Measurements from ENCODE around the gene ILDR1.

ILDR1 gene

GRCh38 chr3:122010506-122010905, 11.5 kb downstream of the ILDR1 start:
- H3K79me2 ChIP-seq (ENCODE audit: low read length): peaks cover 5% of the 10 kb centered on the region; the same call in 1 of the 2 replicates
- no peaks in the 10 kb centered on the region for H3K9me2 ChIP-seq (replicated peaks; ENCODE audit: insufficient read depth, low read length)
- no peak overlapping the region for H2AFZ ChIP-seq (ENCODE audit: low read length)
- no peak overlapping the region for H3K4me2 ChIP-seq (ENCODE audit: low read depth, low read length)
- H3K9me3 ChIP-seq (replicated peaks; ENCODE audit: insufficient read depth, low read length): no peaks in the 10 kb centered on the region
- DNase-seq: no peak
- H3F3A ChIP-seq (ENCODE audit: insufficient read depth, low read length): no peaks in the 10 kb centered on the region
- H3K27me3 ChIP-seq (replicated peaks; ENCODE audit: insufficient read depth, low read length): no peaks in the 10 kb centered on the region
- no peak overlapping the region for H3K9ac ChIP-seq (ENCODE audit: low read length)
- TF ChIP-seq CTCF (IDR thresholded peaks at IDR 0.05; ENCODE audit: low read length): no peak
- no peak for TF ChIP-seq EZH2 (optimal IDR thresholded peaks at IDR 0.05; ENCODE audit: low read depth, low read length)
- no peak for TF ChIP-seq EZH2phosphoT487 (IDR thresholded peaks at IDR 0.05; ENCODE audit: low read length)
- H3K4me3 ChIP-seq (ENCODE audit: low read length): no peak overlapping the region
- no peaks in the 10 kb centered on the region for H4K20me1 ChIP-seq (ENCODE audit: insufficient read depth, low read length)
- H3K27ac ChIP-seq (ENCODE audit: low read length): no peak overlapping the region
- peaks cover 24% of the 10 kb centered on the region for H3K4me1 ChIP-seq (ENCODE audit: low read length)
- H3K36me3 ChIP-seq (replicated peaks; ENCODE audit: insufficient read depth, low read length): no peaks in the 10 kb centered on the region

- Histone ChIP-seq H3K9me2 (replicated peaks; ENCODE audit: insufficient read depth, low read length) (no peaks in the 10 kb centered on the region), H3K9ac (ENCODE audit: low read length) (no peak overlapping the region), H3K4me3 (ENCODE audit: low read length) (no peak overlapping the region), H2AFZ (ENCODE audit: low read length) (no peak overlapping the region), H3K36me3 (replicated peaks; ENCODE audit: insufficient read depth, low read length) (no peaks in the 10 kb centered on the region), H3K4me1 (ENCODE audit: low read length) (peaks cover 38% of the 10 kb centered on the region), H3F3A (ENCODE audit: insufficient read depth, low read length) (peaks cover 16% of the 10 kb centered on the region), H3K79me2 (ENCODE audit: low read length) (no peaks in the 10 kb centered on the region), H4K20me1 (ENCODE audit: insufficient read depth, low read length) (no peaks in the 10 kb centered on the region), H3K9me3 (replicated peaks; ENCODE audit: insufficient read depth, low read length) (no peaks in the 10 kb centered on the region), H3K27ac (ENCODE audit: low read length) (no peak overlapping the region), H3K27me3 (replicated peaks; ENCODE audit: insufficient read depth, low read length) (no peaks in the 10 kb centered on the region), H3K4me2 (ENCODE audit: low read depth, low read length) (no peak overlapping the region)
- no peak for TF ChIP-seq EZH2phosphoT487 (IDR thresholded peaks at IDR 0.05; ENCODE audit: low read length)
- no peak for TF ChIP-seq EZH2 (optimal IDR thresholded peaks at IDR 0.05; ENCODE audit: low read depth, low read length)
- TF ChIP-seq CTCF (IDR thresholded peaks at IDR 0.05; ENCODE audit: low read length): no peak
- DNase-seq: no peak
Measured at GRCh38 chr3:122008166-122008565, 13.9 kb downstream of the ILDR1 start.

GRCh38 chr3:122006267-122006666, 15.8 kb downstream of the ILDR1 start:
- no peaks in the 10 kb centered on the region for H3K9me2 ChIP-seq (replicated peaks; ENCODE audit: insufficient read depth, low read length)
- H3K4me1 ChIP-seq (ENCODE audit: low read length): peaks cover 36% of the 10 kb centered on the region
- H3F3A ChIP-seq (ENCODE audit: insufficient read depth, low read length): peaks cover 21% of the 10 kb centered on the region
- H3K27me3 ChIP-seq (replicated peaks; ENCODE audit: insufficient read depth, low read length): no peaks in the 10 kb centered on the region
- no peak for TF ChIP-seq CTCF (IDR thresholded peaks at IDR 0.05; ENCODE audit: low read length)
- TF ChIP-seq EZH2phosphoT487 (IDR thresholded peaks at IDR 0.05; ENCODE audit: low read length): no peak
- no peak for TF ChIP-seq EZH2 (optimal IDR thresholded peaks at IDR 0.05; ENCODE audit: low read depth, low read length)
- no peak overlapping the region for H3K27ac ChIP-seq (ENCODE audit: low read length)
- no peaks in the 10 kb centered on the region for H4K20me1 ChIP-seq (ENCODE audit: insufficient read depth, low read length)
- no peak overlapping the region for H3K9ac ChIP-seq (ENCODE audit: low read length)
- no peak for DNase-seq
- no peak overlapping the region for H3K4me2 ChIP-seq (ENCODE audit: low read depth, low read length)
- H3K4me3 ChIP-seq (ENCODE audit: low read length): no peak overlapping the region
- no peak overlapping the region for H2AFZ ChIP-seq (ENCODE audit: low read length)
- H3K9me3 ChIP-seq (replicated peaks; ENCODE audit: insufficient read depth, low read length): no peaks in the 10 kb centered on the region
- no peaks in the 10 kb centered on the region for H3K79me2 ChIP-seq (ENCODE audit: low read length)
- no peaks in the 10 kb centered on the region for H3K36me3 ChIP-seq (replicated peaks; ENCODE audit: insufficient read depth, low read length)

Measured in MM.1S (cell line).